ENCODE measurements around the gene FNIP2.
"Not testable (repeated sequence)": the region's sequence is repeated elsewhere in the genome, so short reads cannot be mapped to it uniquely, and the experiment has no call there.

Gene FNIP2

GRCh38 chr4:158913766-158914165 is 144.9 kb downstream of the FNIP2 start:
- no peak for DNase-seq (ENCODE audit: low spot score)

GRCh38 chr4:158914218-158914617 is 145.4 kb downstream of the FNIP2 start:
- DNase-seq (ENCODE audit: low spot score) = no peak

- no peak for DNase-seq (ENCODE audit: low spot score)
Measured at GRCh38 chr4:158915683-158916241, 146.9 kb downstream of the FNIP2 start.

- DNase-seq (ENCODE audit: low spot score) = not testable (repeated sequence)
Measured at GRCh38 chr4:158920452-158920996, 151.7 kb downstream of the FNIP2 start.

GRCh38 chr4:158927774-158928173 is 158.9 kb downstream of the FNIP2 start:
- DNase-seq (ENCODE audit: low spot score) = not testable (repeated sequence)

DNA sequence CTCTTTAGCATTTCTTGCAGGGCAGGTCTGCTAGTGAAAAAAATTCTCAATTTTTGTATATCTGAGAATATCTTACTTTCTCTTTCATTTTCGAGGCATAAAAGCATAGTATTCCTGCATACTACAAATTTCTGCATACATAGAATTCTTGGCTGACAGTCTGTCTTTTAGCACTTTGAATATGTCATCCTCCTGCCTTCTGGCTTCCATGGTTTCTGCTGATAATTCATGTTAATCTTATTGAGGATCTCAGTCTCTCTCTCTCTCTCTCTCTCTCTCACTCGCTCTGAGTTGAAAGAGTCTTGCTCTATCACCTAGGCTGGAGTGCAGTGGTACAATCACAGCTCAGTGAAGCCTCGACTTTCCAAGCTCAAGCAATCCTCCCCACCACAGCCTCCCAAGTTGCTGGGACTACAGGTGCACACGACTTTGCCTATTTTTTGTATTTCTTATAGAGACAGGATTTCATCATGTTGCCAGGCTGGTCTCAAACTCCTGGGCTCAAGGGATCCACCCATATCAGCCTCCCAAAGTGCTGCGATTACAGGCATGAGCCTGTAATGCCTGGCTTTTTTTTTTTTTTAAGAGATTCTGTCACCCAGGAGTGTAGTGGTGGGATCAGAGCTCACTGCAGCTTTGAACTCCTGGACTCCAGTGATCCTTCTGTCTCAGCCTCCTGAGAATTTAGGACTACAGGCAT is 161.3 kb downstream of the FNIP2 start:
- no peak for DNase-seq (ENCODE audit: low spot score)

DNA sequence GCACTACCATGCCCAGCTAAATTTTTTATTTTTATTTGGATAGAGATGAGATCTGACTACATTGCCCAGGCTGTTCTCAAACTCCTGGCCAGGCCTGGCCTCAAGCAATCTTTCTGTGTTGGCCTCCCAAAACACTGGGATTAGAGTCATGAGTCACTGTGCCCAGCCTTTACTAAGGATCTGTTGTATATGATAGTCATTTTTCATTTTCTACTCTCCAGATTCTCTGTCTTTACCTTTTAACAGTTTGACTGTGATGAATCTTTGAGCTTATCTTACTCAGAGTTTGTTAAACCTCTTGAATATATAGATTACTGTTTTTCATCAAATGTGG is 161.8 kb downstream of the FNIP2 start:
- DNase-seq (ENCODE audit: low spot score) = no peak

- DNase-seq (ENCODE audit: low spot score) = no peak
Measured at GRCh38 chr4:158933236-158933635, 164.4 kb downstream of the FNIP2 start.

GRCh38 chr4:158934996-158935669 is 166.3 kb downstream of the FNIP2 start:
- no peak for DNase-seq (ENCODE audit: low spot score)

- DNase-seq (ENCODE audit: low spot score) = no peak
Measured at GRCh38 chr4:158936238-158936637, 167.4 kb downstream of the FNIP2 start.

DNA sequence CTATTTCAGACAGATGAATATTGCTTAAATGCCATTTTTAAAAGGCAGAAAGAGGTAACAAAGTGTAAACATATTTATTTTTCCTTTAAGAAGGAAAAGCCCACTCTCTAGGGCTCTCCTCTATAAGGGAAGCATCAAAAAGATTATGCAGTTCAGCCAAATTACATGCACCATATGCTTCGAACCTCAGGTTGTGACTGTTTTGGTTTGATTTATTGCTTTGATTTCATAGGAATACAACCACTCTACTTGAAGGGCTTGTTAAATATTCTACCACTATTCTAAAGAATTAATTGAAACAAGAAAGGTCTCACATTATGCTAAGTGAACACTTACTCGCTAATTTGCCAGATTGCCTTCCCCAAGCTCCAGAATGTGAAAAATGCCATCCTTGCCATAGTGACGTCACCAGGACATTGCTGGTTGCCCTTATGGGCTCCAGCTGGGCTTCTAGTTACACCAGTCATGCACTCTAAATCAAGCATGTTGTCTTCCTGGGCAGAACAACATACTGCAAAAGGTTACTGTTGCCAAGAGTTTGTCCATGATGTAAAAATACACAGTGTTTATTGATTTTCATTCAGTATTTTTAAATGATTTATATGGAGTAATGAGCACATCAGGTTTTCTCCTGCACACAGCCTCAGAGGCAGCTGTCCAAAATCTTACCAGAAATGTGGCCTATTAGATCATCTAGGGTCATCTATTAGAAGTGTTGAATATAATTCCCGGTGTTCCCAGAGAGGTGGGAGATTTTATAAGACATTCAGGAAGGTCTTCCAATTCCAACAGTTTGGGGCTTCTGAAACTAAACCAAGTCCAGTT is 169.6 kb downstream of the FNIP2 start:
- DNase-seq (ENCODE audit: low spot score) = peak; percentile 34

DNA sequence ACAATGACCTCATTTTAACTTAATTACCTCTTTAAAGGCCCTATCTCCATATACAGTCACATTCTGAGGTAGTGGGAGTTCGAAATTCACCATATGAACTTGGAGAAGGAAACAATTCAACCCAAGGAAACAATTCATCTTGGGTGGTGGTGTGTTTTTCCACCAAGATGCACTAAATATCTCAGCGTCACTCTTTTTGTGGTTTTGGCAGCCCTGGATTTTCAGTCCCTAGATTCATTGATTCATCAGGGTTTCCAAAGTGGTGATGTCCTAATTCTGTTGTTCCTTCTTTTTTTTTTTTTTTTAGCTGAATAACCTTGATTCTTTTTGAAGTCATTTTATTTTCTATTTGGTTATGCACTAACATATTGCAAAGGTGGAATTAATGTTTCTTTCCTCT is 171.4 kb downstream of the FNIP2 start:
- DNase-seq (ENCODE audit: low spot score) = no peak

- DNase-seq (ENCODE audit: low spot score) = no peak
Measured at GRCh38 chr4:158941321-158941720, 172.5 kb downstream of the FNIP2 start.

DNA sequence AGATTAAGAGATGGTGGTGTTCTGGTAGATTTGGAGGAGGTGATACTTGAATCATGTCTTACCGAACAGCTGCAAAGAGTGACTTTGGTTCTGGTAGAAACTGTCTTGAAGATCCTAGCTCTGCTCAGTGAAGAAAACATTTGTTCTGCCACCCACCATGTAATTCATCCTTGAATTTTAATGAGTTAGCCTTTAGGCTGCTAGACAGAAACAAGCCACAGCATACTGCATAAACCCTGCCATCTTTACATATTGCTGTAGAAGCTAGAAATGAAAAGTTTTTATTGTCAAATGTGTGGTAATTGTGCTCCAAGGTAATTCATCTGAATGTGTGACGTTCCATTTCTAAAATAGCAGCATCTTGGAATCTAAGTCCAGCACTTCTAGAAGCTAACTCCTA is 173.1 kb downstream of the FNIP2 start:
- DNase-seq (ENCODE audit: low spot score) = no peak

- no peak for DNase-seq (ENCODE audit: low spot score)
Measured at GRCh38 chr4:158945529-158946108, 176.8 kb downstream of the FNIP2 start.

GRCh38 chr4:158946825-158947224 is 178.0 kb downstream of the FNIP2 start:
- no peak for DNase-seq (ENCODE audit: low spot score)

GRCh38 chr4:158948071-158948470 is 179.2 kb downstream of the FNIP2 start:
- DNase-seq (ENCODE audit: low spot score) = no peak

DNA sequence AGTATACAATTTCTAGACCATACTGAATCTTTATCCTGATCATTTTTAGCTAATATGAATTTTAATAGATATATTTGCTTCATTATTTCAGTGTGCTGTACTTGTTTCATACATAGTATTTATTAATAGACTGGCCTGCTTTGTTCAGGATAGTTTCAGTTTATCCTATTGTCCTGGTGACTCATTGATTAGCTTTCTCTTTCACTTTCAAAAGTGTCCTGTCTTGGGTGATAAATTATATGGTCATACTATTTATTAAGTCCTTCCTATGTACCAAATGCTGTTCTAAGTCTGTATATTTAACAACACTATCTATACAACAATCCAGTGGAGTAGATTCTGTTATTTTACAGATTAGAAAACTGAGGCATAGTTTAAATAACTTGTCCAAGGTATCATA is 180.3 kb downstream of the FNIP2 start:
- DNase-seq (ENCODE audit: low spot score) = no peak

- not testable (repeated sequence) for DNase-seq (ENCODE audit: low spot score)
Measured at GRCh38 chr4:158952221-158952774, 183.5 kb downstream of the FNIP2 start.

DNA sequence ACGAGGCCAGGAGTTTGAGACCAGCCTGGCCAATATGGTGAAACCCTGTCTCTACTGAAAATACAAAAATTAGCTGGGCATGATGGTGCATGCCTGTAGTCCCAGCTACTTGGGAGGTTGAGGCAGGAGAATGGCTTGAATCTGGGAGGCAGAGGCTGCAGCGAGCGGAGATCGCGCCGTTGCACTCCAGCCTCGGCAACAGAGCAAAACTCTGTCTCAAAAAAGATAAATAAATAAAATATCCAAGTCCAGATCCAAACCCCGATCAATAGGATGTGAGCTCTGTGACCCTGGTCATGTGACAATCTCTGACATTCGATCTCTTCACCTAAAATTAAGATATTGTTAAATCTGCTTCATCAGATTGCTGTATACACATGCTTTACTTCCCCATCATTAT is 187.5 kb downstream of the FNIP2 start:
- DNase-seq (ENCODE audit: low spot score) = not testable (repeated sequence)

DNA sequence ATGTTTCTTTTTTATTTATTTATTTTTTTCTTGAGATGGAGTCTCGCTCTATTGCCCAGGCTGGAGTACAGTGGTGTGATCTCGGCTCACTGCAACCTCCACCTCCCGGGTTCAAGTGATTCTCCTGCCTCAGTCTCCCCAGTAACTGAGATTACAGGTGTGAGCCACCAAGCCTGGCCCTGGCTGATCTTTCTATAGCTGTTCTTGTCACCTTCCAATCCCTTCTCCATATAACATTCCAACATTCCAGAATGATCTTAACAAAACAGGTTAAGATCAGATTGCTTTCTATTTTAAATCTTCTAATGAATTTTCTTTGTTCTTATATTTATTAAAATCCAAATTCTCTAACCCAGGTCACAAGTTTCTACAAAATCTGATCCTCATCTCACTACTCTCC is 188.1 kb downstream of the FNIP2 start:
- not testable (repeated sequence) for DNase-seq (ENCODE audit: low spot score)
